AG04449 (cell line): ENCODE data around the gene C1QTNF12.

Source experiments
- CTCF ChIA-PET: fragments of 350-600 bp; formaldehyde crosslinking; extraction: SDS; loops from one replicate; lab custom pipeline; 2021; ENCODE audit warnings: antibody characterized with exemption; lab: Yijun Ruan, JAX
- POLR2A ChIA-PET: fragments of 400-600, 350-600 bp; formaldehyde crosslinking; extraction: SDS; loops from one replicate; lab custom pipeline; 2020; ENCODE audit warnings: antibody characterized with exemption, inconsistent platforms; lab: Yijun Ruan, JAX
- DNase-seq: peaks from one replicate; pipeline ENCODE4 v3.0.0-alpha.2; 2010; ENCODE audit warnings: low read depth, low spot score
- H3K4me3 ChIP-seq: 2 replicates; pipeline ENCODE4 v1.5.1; 2011; ENCODE audit warnings: low read depth, mild to moderate bottlenecking, control low read depth, low read length
- CTCF ChIP-seq: IDR thresholded peaks from one replicate; pipeline ENCODE4 v1.5.1; 2011; ENCODE audit warnings: mild to moderate bottlenecking, moderate library complexity, low read length, control low read depth, inconsistent platforms; ENCODE audit not compliant: insufficient read depth; ENCODE audit errors: missing control alignments

Gene C1QTNF12, protein sequence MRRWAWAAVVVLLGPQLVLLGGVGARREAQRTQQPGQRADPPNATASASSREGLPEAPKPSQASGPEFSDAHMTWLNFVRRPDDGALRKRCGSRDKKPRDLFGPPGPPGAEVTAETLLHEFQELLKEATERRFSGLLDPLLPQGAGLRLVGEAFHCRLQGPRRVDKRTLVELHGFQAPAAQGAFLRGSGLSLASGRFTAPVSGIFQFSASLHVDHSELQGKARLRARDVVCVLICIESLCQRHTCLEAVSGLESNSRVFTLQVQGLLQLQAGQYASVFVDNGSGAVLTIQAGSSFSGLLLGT

DNA sequence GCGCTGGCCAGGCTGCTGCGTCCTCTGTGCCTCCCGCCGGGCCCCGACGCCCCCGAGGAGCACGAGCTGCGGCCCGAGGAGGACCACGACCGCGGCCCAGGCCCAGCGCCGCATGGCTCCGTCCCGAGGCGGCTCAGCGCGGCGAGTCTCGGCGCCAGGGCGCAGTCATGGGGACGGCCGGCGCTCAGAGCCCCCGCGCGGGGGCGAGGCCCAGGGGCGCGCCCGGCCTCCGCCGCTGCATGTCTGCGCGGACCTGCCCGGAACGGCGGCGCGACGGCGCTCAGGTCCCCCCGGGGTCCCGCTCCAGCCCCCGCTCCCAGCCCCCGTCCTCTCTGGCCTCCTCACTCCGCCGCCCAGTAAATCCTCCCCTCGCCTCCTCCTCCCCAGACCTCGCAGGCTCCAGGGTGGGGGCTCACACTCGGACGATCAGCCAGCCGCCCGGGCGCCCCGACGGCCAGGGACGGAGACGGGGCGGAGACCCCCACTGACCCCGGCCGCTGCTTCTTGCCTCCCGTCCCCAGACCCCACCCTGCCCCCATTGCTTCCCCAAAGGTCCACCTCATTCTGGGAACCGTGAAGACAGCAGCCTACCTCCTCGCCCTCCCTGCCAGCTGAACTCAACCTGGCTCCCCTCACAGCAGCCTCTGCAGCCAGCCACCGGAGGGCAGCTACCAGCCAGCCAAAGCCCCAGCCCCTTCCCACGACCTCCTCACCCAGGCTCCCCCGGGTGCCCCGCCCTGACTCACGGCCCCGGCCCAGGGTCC is at the start of gene C1QTNF12:
C1QTNF12 (minus strand) TSS at position 146 of the 764 bp plus-strand sequence; CDS start at position 114, 32 bp downstream.
- CTCF ChIA-PET, result no interaction called here
- no peak for DNase-seq
- no peak for TF ChIP-seq CTCF
- no peak within 1 kb of the TSS for H3K4me3 ChIP-seq
- POLR2A ChIA-PET, result interaction anchor here (0.7 kb wide), 1 partner anchor 18 kb away, joined by 4 read pairs; no protein-coding TSS in a partner anchor

- ChIA-PET POLR2A (interaction anchor here (1.0 kb wide), 1 partner anchor 10 kb away, joined by 3 read pairs; no protein-coding TSS in a partner anchor), CTCF (interaction anchor here (0.6 to 2.1 kb wide), 2 partner anchors 14 to 173 kb away, joined by 3 to 13 read pairs; no protein-coding TSS in a partner anchor)
- TF ChIP-seq CTCF, result no peak
- no peak overlapping the region for H3K4me3 ChIP-seq
- DNase-seq, result no peak
Observed at GRCh38 chr1:1295154-1295923, 48.8 kb upstream of the C1QTNF12 start.

DNA sequence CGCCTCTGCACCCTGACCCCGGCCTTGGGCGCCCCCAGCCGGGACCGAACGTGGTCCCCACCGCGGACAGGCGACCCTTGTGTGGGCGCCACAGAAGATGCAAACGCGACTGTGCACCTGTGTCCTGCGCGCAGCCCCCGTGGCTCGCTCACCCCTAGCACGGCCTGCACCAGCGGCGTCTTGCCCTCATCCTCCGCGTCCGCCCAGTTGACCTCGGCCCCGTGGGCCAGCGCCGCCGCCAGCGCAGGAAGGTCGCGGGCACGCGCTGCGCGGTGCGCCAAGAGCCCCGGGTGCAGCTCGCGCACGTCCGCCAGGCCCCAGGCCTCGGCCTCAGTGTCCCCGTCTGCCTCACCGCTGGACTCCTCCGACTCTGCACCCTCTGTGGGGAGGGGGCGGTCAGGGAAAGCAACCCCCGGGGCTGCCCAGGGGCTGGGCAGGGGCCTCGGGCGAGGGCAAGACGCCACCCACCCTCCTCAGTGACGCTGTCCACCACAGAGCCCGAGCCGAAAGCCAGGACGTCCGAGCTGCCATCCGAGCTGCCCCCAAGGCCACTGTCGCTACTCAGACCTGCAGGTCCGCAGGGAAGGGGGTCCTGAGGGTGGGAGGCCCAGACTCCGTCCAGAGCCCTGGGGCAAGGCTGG is 47.8 kb upstream of the C1QTNF12 start:
- ChIA-PET POLR2A (interaction anchor here (0.8 to 1.0 kb wide), 2 partner anchors 11 to 16 kb away, joined by 3 read pairs; no protein-coding TSS in a partner anchor), CTCF (interaction anchor here (0.5 to 2.1 kb wide), 2 partner anchors 172 to 312 kb away, joined by 3 to 13 read pairs; partner anchors contain the start of gene PERM1)
- no peak for DNase-seq
- TF ChIP-seq CTCF, result no peak
- H3K4me3 ChIP-seq, result no peak overlapping the region

- no peak for TF ChIP-seq CTCF
- POLR2A ChIA-PET, result no interaction called here
- H3K4me3 ChIP-seq, result no peak overlapping the region
- DNase-seq, result no peak
- CTCF ChIA-PET, result no interaction called here
Observed at GRCh38 chr1:1293263-1294249, 47.0 kb upstream of the C1QTNF12 start.

DNA sequence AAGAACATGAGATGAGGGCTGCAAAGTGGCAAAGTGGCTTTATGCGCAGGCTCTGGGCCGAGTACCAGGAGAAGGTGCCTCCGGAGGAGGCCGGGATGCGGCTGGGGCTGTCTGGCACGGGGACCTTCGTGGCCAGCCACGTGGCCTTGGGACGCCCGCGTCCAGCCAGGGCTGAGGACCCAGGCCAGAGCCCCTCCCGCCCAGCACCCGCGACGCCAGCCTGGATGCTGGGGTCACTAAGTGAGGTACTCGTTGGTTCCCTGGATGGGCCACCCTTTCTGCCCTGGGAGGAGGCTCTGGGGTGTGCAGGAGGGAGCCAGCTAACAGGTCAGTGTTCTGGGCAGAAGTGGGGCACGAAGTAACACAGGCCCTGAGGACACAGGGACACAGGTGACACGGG is 46.3 kb upstream of the C1QTNF12 start:
- DNase-seq, result no peak
- TF ChIP-seq CTCF, result no peak
- POLR2A ChIA-PET, result no interaction called here
- CTCF ChIA-PET, result interaction anchor here (1.5 to 3.2 kb wide), 2 partner anchors 169 to 175 kb away, joined by 3 to 17 read pairs; no protein-coding TSS in a partner anchor
- no peak overlapping the region for H3K4me3 ChIP-seq
